Measurements from ENCODE around the gene VIM.

Gene VIM

DNA sequence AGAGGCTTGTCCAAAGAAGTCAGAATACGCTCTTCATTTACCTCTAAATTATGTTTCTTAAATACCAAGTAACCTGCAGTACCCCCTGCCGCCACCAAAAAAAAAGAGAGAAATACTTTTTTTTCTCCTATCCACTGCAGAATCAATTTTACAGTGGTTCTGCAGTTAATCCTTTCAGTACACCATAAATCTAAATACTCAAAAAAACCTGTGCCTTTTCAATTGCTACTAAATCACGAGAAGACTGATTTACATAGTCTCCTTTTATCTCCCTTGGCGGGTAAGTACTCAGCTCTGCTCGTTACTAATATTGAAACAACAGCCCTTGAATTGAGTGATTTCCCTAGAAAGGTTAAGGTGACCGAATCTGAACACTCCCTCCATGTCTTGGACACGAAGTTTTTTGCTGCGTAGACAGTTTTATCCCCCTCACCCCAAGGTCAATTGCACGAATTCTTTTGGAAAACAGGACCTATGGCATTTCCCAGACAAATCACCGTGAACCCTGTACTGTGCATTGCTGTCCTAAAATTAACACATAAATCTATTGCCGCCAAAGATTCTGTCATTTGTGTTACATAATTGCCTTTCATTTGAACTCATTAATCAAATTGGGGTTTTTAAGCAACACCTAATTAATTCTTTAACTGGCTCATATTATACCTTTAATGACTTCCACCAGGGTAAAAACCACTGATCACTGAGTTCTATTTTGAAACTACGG, 512 bp upstream of the VIM start:
- H3K4me3 ChIP-seq (ENCODE audit: low read depth, low read length), result peak overlapping the region; percentile 99
- POLR2A ChIA-PET, result interaction anchor here (1.7 to 4.2 kb wide), 6 partner anchors 8 to 168 kb away, joined by 7 to 78 read pairs (median 24); partner anchors contain the start of gene TRDMT1
- no peak for TF ChIP-seq ZNF660 (tag by site-specific recombination; IDR thresholded peaks at IDR 0.05)
- TF ChIP-seq, protein P1, sequence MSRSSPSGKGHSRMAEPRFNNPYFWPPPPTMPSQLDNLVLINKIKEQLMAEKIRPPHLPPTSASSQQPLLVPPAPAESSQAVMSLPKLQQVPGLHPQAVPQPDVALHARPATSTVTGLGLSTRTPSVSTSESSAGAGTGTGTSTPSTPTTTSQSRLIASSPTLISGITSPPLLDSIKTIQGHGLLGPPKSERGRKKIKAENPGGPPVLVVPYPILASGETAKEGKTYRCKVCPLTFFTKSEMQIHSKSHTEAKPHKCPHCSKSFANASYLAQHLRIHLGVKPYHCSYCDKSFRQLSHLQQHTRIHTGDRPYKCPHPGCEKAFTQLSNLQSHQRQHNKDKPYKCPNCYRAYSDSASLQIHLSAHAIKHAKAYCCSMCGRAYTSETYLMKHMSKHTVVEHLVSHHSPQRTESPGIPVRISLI (tag by site-specific recombination; IDR thresholded peaks at IDR 0.05), result peak; percentile 67
- no peak for TF ChIP-seq GLIS2 (tag by site-specific recombination; IDR thresholded peaks at IDR 0.05)
- TF ChIP-seq ZNF239 (tag by site-specific recombination; IDR thresholded peaks at IDR 0.05), result no peak
- TF ChIP-seq SP3 (tag by site-specific recombination; IDR thresholded peaks at IDR 0.05), result no peak
- peak; percentile 65; the same call in 1 of the 2 replicates for TF ChIP-seq TCF7L2 (IDR thresholded peaks at IDR 0.05; ENCODE audit: borderline replicate concordance, low read depth, low read length)
- no peak for TF ChIP-seq GLI4 (tag by site-specific recombination; IDR thresholded peaks at IDR 0.05)
- TF ChIP-seq ZSCAN16 (tag by site-specific recombination; IDR thresholded peaks at IDR 0.05), result no peak
- no peak for TF ChIP-seq ZNF830 (tag by site-specific recombination; IDR thresholded peaks at IDR 0.05; ENCODE audit: low read depth)
- TF ChIP-seq MEIS1 (CRISPR knock-in tag; IDR thresholded peaks at IDR 0.05; ENCODE audit: borderline replicate concordance), result no peak
- TF ChIP-seq ZFP37 (tag by site-specific recombination; IDR thresholded peaks at IDR 0.05), result no peak
- no peak for TF ChIP-seq ZNF48 (tag by site-specific recombination; IDR thresholded peaks at IDR 0.05)
- TF ChIP-seq, protein P2, sequence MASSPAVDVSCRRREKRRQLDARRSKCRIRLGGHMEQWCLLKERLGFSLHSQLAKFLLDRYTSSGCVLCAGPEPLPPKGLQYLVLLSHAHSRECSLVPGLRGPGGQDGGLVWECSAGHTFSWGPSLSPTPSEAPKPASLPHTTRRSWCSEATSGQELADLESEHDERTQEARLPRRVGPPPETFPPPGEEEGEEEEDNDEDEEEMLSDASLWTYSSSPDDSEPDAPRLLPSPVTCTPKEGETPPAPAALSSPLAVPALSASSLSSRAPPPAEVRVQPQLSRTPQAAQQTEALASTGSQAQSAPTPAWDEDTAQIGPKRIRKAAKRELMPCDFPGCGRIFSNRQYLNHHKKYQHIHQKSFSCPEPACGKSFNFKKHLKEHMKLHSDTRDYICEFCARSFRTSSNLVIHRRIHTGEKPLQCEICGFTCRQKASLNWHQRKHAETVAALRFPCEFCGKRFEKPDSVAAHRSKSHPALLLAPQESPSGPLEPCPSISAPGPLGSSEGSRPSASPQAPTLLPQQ (tag by site-specific recombination; IDR thresholded peaks at IDR 0.05), result no peak
- no peak for TF ChIP-seq ZNF37A (tag by site-specific recombination; IDR thresholded peaks at IDR 0.05)
- TF ChIP-seq BCL11A (tag by site-specific recombination; IDR thresholded peaks at IDR 0.05; ENCODE audit: low read depth), result peak; percentile 54; the same call in 1 of the 2 replicates
- no peak for TF ChIP-seq ZBTB8A (tag by site-specific recombination; IDR thresholded peaks at IDR 0.05)
- peak; percentile 74; the same call in 1 of the 2 replicates for TF ChIP-seq ZNF561 (tag by site-specific recombination; IDR thresholded peaks at IDR 0.05; ENCODE audit: borderline replicate concordance)
- TF ChIP-seq ZNF146 (tag by site-specific recombination; IDR thresholded peaks at IDR 0.05), result 0 out of 2 replicates have a peak, but pooled peaks have one; percentile 17
- TF ChIP-seq, protein P3, sequence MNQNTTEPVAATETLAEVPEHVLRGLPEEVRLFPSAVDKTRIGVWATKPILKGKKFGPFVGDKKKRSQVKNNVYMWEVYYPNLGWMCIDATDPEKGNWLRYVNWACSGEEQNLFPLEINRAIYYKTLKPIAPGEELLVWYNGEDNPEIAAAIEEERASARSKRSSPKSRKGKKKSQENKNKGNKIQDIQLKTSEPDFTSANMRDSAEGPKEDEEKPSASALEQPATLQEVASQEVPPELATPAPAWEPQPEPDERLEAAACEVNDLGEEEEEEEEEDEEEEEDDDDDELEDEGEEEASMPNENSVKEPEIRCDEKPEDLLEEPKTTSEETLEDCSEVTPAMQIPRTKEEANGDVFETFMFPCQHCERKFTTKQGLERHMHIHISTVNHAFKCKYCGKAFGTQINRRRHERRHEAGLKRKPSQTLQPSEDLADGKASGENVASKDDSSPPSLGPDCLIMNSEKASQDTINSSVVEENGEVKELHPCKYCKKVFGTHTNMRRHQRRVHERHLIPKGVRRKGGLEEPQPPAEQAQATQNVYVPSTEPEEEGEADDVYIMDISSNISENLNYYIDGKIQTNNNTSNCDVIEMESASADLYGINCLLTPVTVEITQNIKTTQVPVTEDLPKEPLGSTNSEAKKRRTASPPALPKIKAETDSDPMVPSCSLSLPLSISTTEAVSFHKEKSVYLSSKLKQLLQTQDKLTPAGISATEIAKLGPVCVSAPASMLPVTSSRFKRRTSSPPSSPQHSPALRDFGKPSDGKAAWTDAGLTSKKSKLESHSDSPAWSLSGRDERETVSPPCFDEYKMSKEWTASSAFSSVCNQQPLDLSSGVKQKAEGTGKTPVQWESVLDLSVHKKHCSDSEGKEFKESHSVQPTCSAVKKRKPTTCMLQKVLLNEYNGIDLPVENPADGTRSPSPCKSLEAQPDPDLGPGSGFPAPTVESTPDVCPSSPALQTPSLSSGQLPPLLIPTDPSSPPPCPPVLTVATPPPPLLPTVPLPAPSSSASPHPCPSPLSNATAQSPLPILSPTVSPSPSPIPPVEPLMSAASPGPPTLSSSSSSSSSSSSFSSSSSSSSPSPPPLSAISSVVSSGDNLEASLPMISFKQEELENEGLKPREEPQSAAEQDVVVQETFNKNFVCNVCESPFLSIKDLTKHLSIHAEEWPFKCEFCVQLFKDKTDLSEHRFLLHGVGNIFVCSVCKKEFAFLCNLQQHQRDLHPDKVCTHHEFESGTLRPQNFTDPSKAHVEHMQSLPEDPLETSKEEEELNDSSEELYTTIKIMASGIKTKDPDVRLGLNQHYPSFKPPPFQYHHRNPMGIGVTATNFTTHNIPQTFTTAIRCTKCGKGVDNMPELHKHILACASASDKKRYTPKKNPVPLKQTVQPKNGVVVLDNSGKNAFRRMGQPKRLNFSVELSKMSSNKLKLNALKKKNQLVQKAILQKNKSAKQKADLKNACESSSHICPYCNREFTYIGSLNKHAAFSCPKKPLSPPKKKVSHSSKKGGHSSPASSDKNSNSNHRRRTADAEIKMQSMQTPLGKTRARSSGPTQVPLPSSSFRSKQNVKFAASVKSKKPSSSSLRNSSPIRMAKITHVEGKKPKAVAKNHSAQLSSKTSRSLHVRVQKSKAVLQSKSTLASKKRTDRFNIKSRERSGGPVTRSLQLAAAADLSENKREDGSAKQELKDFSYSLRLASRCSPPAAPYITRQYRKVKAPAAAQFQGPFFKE (tag by site-specific recombination; IDR thresholded peaks at IDR 0.05; ENCODE audit: borderline replicate concordance), result no peak
- no peak for TF ChIP-seq ZNF473 (tag by site-specific recombination; IDR thresholded peaks at IDR 0.05)
- no peak for TF ChIP-seq KLF16 (tag by site-specific recombination; IDR thresholded peaks at IDR 0.05)
- TF ChIP-seq REPIN1 (tag by site-specific recombination; IDR thresholded peaks at IDR 0.05; ENCODE audit: low read depth), result peak; percentile 74; the same call in 1 of the 2 replicates
- no peak for TF ChIP-seq ZNF571 (tag by site-specific recombination; IDR thresholded peaks at IDR 0.05)
- no peak for TF ChIP-seq ZNF791 (tag by site-specific recombination; IDR thresholded peaks at IDR 0.05)
- no peak for TF ChIP-seq ZNF133 (tag by site-specific recombination; IDR thresholded peaks at IDR 0.05)
- TF ChIP-seq, protein P4, sequence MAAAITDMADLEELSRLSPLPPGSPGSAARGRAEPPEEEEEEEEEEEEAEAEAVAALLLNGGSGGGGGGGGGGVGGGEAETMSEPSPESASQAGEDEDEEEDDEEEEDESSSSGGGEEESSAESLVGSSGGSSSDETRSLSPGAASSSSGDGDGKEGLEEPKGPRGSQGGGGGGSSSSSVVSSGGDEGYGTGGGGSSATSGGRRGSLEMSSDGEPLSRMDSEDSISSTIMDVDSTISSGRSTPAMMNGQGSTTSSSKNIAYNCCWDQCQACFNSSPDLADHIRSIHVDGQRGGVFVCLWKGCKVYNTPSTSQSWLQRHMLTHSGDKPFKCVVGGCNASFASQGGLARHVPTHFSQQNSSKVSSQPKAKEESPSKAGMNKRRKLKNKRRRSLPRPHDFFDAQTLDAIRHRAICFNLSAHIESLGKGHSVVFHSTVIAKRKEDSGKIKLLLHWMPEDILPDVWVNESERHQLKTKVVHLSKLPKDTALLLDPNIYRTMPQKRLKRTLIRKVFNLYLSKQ (tag by site-specific recombination; IDR thresholded peaks at IDR 0.05; ENCODE audit: borderline replicate concordance), result no peak
- no peak for TF ChIP-seq ZNF114 (tag by site-specific recombination; IDR thresholded peaks at IDR 0.05)
- no peak for TF ChIP-seq ZNF16 (tag by site-specific recombination; IDR thresholded peaks at IDR 0.05; ENCODE audit: low read depth)

More for the DNA sequence above, 512 bp upstream of the VIM start:
- Histone ChIP-seq H3K9me3 (ENCODE audit: control insufficient read depth, insufficient read depth, low read depth, low read length) (no peaks in the 10 kb centered on the region), H3K4me1 (ENCODE audit: control insufficient read depth, insufficient read depth, low read length) (peaks cover 11% of the 10 kb centered on the region), H3K27ac (ENCODE audit: extremely low read depth, low read depth, low read length) (peak overlapping the region; percentile 97), H3K36me3 (ENCODE audit: control insufficient read depth in 2 of 2, insufficient read depth in 1 of 2, low read length in 2 of 2) (peaks cover 19 to 31% of the 10 kb centered on the region in 2 experiments; a peak in 2 of 3 replicates)
- CTCF ChIA-PET, result interaction anchor here (0.7 to 2.7 kb wide), 7 partner anchors 12 to 340 kb away, joined by 3 to 9 read pairs (median 4); no protein-coding TSS in a partner anchor

Measured in HEK293 (cell line).